ENCODE measurements around the gene GMEB2. TPM values are rescaled to one million over a fixed set of nuclear protein-coding genes. Genes with fewer than 3 reads are reported as not detected.

Gene GMEB2
- total RNA-seq, 1 experiment from 2014 or later, result 19.7 TPM

- no peak for DNase-seq (ENCODE audit: low spot score)
- in situ Hi-C loops (cut with HindIII; ENCODE audit: low sequenced_read_pairs), result no loop called here
These were observed 30.5 kb downstream of the GMEB2 start for GRCh38 chr20:63596423-63596822.

- in situ Hi-C loops (cut with HindIII; ENCODE audit: low sequenced_read_pairs), result no loop called here
- no peak for DNase-seq (ENCODE audit: low spot score)
These were observed 31.3 kb downstream of the GMEB2 start for GRCh38 chr20:63595416-63596127.

- in situ Hi-C loops (cut with HindIII; ENCODE audit: low sequenced_read_pairs), result no loop called here
- DNase-seq (ENCODE audit: low spot score), result no peak
These were observed 32.8 kb downstream of the GMEB2 start for GRCh38 chr20:63594043-63594561.

- in situ Hi-C loops (cut with HindIII; ENCODE audit: low sequenced_read_pairs), result no loop called here
- no peak for DNase-seq (ENCODE audit: low spot score)
These were observed 34.2 kb downstream of the GMEB2 start for GRCh38 chr20:63592661-63593060.

GRCh38 chr20:63591786-63592355, 35.0 kb downstream of the GMEB2 start:
- in situ Hi-C loops (cut with HindIII; ENCODE audit: low sequenced_read_pairs), result no loop called here
- no peak for DNase-seq (ENCODE audit: low spot score)

GRCh38 chr20:63591147-63591533, 35.8 kb downstream of the GMEB2 start:
- in situ Hi-C loops (cut with HindIII; ENCODE audit: low sequenced_read_pairs), result no loop called here
- no peak for DNase-seq (ENCODE audit: low spot score)

- in situ Hi-C loops (cut with HindIII; ENCODE audit: low sequenced_read_pairs), result no loop called here
- DNase-seq (ENCODE audit: low spot score), result no peak
These were observed 36.4 kb downstream of the GMEB2 start for GRCh38 chr20:63590218-63591146.

- no peak for DNase-seq (ENCODE audit: low spot score)
- in situ Hi-C loops (cut with HindIII; ENCODE audit: low sequenced_read_pairs), result no loop called here
These were observed 37.4 kb downstream of the GMEB2 start for GRCh38 chr20:63589261-63590217.

- in situ Hi-C loops (cut with HindIII; ENCODE audit: low sequenced_read_pairs), result no loop called here
- DNase-seq (ENCODE audit: low spot score), result no peak
These were observed 38.3 kb downstream of the GMEB2 start for GRCh38 chr20:63588641-63589041.

- in situ Hi-C loops (cut with HindIII; ENCODE audit: low sequenced_read_pairs), result no loop called here
- no peak for DNase-seq (ENCODE audit: low spot score)
These were observed 38.9 kb downstream of the GMEB2 start for GRCh38 chr20:63587776-63588591.

GRCh38 chr20:63587256-63587655, 39.6 kb downstream of the GMEB2 start:
- in situ Hi-C loops (cut with HindIII; ENCODE audit: low sequenced_read_pairs), result no loop called here
- no peak for DNase-seq (ENCODE audit: low spot score)

GRCh38 chr20:63586797-63587196, 40.1 kb downstream of the GMEB2 start:
- in situ Hi-C loops (cut with HindIII; ENCODE audit: low sequenced_read_pairs), result no loop called here
- DNase-seq (ENCODE audit: low spot score), result no peak

GRCh38 chr20:63585616-63586565, 41.0 kb downstream of the GMEB2 start:
- in situ Hi-C loops (cut with HindIII; ENCODE audit: low sequenced_read_pairs), result no loop called here
- no peak for DNase-seq (ENCODE audit: low spot score)

GRCh38 chr20:63582382-63583063, 44.4 kb downstream of the GMEB2 start:
- no peak for DNase-seq (ENCODE audit: low spot score)
- in situ Hi-C loops (cut with HindIII; ENCODE audit: low sequenced_read_pairs), result no loop called here

- peak; percentile 76 for DNase-seq (ENCODE audit: low spot score)
- in situ Hi-C loops (cut with HindIII; ENCODE audit: low sequenced_read_pairs), result no loop called here
These were observed 46.0 kb downstream of the GMEB2 start for GRCh38 chr20:63580796-63581461.

Data from G401 (cell line).